ENCODE results near the gene KRIT1.
"Not testable (repeated sequence)": the region's sequence is repeated elsewhere in the genome, so short reads cannot be mapped to it uniquely, and the experiment has no call there.

KRIT1 gene

DNA sequence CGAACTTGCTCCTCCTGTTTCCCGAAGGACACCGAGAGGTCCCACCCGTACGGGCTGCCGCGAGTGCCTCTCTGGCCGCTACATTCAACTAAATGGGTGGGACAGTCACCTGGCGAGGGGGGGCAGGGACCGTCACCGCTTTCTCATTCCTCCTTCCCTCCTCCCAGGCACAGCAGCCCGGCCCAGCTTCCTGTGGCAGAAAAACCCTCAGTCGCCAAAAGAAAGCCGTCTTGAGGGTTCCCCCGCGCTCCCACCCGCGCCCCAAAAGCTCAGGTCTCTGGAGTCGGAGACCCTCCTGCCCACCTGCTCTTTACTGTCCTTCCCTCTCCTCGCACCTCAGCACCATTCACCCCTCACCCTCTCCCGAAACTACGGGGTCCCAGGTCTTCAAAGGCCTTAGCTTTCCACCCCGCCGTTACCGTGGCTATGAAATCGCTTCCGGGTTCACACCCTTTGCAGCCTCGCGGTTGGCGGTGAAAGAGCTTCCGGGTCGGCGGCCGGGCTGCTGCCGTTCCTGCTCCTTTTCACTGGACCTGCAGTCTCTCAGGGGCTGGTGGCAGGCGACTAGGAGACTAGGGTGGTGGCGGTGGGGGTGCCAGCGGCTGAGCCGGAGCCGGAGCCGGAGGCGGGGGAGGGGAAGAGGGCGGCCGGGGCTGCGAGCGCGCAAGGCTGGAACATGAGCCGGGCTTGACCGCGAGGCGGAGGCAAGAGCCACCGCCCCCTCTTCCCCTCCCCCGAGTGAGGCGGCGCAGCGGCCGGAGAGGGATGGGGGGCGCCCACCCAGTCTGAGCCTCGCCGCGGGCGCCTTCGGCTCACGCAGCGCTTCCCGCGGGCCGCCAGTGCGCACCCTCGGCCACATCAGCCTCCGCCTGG is at the start of gene KRIT1, which contains the start of gene ANKIB1:
Gene KRIT1, minus strand, starts transcription at position 428 of the 873 bp plus-strand sequence. CDS start 3,779 bp downstream, outside the sequence.
Gene ANKIB1, plus strand, starts transcription at position 488 of the 873 bp plus-strand sequence. CDS start 49,005 bp downstream, outside the sequence.
- ATAC-seq, result peak; percentile 86 to 88

DNA sequence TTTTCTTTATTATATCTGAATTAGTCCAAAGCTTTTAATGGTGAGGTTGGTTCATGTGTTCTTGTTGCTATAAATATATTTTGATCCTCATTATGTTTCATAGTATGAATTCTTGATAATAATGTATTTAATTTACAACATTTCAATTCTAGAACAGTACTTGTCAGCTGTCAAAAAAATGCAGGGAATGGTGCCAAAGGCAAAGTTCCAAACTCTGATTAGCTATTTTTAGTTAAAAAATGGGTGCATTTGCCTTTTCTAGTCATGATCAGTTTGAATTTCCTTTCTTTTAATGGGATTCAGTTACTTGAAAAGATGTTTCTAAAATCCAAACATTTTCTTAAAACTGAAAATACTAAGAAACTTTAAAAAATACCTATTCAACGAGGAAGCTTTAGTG is 49.7 kb upstream of the KRIT1 start:
- ATAC-seq, result no peak

DNA sequence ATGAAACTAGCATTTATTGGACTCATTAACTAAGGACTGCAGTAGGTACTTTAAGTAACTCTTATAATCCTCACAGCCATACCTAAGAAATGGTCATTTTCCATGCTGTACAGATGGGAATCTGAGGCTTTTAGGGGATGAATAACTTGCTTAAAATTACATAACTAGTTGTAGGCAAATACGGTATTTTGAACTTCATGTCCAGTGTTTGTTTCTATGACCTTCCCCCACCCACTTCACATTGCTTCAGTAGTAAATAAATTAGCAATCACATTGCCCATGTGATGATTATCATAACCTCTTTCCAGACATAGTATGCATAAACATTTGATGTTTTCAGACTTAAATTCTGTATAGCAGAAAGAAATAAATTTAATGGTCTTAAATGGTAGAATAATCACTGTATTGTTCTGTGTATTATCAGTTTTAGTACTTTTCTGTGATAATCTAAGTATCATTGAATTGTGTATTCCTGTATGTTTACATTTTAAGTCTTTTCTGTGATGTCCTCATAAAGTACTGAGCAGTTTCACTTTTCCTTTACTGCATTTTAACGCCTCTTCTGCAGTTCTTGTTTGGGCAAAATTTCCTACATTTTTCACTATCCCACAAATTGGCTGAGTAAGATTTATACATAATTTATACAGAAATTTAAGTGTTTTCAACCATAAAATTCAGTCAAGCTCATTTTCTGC is 48.3 kb upstream of the KRIT1 start:
- ATAC-seq, result no peak

DNA sequence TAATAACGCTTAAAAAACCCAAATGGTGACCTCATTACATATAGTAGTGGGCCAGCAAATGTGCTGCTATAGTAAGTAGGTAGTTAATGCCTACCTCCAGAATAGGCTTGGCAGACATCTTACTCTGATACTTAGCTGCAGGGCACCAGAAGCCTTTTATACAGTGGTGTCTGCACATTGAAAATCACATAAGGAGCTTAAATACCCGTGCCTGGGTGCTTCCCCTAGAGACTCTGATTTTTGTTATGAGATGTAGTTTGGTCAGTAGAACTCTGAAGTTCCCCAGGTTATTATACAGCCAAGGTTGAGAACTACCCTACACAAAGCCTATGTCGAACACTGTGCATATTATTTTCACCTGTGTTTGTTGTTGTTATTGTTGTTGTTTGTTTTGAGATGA is 47.3 kb upstream of the KRIT1 start:
- ATAC-seq, result no peak

DNA sequence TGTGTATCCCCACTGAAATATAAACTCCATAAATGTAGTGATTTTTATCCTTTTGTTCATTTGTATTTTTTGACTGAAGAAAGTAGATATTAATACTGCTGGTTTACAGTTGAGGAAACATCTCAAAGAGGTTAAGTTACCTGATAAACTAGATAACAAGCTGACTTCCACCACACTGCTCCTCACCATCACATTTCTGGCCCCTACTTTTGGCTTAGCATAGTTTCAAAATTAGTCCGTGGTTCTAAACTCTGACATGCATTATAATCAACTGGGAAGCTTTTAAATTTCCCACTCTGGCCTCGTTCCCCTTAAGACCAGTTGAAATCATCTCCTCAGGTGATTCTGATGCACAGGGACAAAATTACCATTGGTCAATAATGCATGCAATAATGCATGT is 43.6 kb upstream of the KRIT1 start:
- no peak for ATAC-seq

DNA sequence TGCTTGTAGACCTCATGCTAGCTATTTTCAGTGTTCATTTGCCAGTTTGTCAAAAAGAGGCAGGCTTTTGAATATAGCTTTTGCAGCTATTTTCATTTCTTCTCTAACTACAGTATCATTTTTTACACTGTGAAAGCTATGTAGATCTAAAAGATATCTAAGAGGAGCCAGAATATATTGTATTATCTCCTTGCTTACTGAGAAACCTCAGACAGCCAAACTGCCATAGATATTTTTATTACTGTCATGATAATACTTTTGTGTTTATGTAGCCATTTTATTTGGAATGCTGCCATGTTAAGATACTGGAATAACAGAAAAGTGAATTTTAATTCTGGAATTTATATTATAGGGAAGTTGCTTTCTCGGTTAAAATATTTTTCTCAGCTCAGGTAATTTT is 37.2 kb upstream of the KRIT1 start:
- no peak for ATAC-seq

DNA sequence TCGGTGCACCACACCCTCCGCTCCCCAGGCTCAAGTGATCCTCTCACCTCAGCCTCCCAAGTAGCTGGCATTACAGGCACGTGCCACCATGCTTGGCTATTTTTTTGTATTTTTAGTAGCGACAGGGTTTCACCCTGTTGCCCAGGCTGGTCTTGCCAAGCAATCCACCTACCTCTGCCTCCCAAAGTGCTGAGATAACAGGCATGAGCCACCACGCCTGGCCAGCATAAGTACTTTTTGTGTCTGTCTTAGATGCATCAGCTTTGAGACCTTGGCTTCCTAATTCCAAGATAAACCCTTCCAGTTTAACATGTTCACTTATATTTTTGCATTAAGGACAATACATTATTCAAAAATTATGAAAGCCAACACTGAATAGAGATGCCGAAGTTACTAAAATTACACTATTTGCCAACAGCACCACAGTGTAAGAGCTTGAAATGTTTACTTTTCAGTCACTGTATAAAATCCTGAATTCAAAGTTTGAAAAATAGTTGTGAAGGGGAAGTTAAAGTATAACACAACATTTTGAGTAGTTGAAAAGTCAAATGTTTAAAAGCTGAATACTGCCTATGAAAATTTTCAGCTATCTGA is 36.6 kb upstream of the KRIT1 start:
- ATAC-seq, result no peak

DNA sequence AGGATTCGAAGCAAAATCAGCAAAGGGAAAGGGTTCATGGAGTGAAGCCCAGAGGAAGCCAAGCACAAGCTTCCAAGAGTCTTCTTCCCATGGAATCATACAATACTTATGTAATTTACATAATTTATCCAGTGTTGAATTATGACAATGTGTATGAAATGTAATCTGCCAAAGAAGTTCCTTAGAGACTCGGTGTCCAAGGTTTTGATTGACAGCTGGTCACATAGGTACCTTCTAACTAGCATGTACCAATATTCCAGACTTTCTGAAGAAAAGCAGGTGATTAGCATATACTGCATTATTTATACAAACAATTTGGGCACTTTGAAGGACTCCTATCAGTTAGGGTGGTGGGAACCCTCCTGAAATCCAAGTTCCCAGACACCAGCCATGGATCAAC is 35.3 kb upstream of the KRIT1 start:
- ATAC-seq, result no peak

DNA sequence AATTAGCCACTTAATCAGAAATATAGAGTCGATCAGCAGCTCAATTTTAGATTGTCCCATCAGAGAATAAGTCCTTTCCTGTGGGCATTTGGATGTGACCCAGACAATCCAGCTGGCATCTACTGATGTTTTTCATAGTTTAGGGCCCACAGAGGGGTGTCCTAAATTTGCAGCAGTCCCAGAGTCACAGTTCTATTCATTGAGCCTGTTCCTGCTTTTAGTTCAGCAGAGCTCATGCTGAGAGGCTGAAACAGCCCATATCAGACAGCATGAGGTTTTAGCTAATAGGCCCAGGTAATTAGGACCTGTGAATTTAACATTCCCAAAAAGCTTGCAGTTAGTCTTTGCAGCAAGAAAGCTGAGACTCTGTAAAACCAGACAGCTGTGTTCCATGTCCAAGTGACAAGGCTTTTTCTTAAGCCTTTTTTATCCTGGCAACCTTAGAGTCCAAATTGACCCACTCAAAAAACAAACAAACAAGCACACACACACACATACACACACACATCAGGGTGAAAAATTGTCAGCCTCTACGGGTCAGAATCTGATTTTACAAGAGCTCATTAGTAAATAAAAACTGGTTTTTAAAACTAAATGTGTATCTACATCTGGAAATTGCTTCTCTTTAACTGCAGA is 33.8 kb upstream of the KRIT1 start:
- ATAC-seq, result no peak

DNA sequence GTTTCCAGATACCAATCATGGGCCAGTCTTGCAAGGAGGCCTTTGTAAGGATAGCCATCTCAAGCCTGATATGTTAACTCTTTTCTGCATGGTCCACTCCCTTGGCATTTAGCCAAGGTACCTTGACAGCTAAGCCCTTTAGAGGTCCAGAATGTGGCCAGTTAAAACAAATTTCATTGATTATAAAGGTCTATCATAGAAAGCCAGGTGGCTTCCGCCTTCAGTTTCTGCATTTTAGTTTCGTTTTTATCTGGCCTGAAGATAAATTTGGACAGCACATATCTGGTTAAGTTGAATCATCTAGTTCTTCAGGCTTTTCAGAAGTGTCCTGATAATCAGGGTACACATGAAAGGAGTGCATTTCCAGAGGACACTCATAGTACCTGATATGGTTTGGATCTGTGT is 30.7 kb upstream of the KRIT1 start:
- peak in 1 of 2 donors; percentile 53 for ATAC-seq

DNA sequence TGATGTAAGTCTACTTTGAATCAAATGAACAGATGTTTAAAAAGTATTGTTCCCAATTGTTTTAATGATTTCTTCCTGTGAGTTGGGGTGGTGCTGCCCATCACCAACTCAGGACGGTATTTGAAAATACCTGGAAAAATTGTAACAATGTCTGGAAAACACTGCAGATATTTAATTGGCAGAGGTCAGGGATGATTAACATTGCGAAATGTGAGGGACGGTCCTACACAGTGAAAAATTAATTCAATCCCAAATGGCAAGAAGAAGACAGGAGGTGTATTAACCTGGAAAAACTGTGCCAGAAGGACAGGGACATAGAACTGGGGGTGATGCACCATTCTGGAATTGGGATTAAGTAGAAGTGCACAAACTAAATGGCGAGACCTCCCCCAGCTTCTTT is 29.6 kb upstream of the KRIT1 start:
- ATAC-seq, result no peak

DNA sequence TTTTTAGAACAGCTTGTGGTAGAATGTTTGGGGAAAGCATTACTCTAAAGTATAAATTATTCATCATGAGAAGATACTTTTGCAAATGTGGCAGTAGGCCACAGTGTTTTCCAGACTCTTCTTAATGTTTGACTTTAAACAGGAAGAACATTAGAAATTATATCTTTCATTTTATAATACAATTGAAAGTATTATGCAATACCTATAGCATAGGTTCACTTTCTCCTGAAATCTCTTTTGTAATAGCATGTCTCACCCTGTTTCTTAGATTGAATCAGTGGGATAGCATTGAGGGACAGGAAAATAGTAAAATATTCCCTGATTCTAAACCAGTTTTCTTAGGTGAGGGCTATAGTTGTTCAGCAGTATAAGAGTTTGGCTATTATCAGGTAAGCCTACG is 23.2 kb upstream of the KRIT1 start:
- ATAC-seq, result no peak

DNA sequence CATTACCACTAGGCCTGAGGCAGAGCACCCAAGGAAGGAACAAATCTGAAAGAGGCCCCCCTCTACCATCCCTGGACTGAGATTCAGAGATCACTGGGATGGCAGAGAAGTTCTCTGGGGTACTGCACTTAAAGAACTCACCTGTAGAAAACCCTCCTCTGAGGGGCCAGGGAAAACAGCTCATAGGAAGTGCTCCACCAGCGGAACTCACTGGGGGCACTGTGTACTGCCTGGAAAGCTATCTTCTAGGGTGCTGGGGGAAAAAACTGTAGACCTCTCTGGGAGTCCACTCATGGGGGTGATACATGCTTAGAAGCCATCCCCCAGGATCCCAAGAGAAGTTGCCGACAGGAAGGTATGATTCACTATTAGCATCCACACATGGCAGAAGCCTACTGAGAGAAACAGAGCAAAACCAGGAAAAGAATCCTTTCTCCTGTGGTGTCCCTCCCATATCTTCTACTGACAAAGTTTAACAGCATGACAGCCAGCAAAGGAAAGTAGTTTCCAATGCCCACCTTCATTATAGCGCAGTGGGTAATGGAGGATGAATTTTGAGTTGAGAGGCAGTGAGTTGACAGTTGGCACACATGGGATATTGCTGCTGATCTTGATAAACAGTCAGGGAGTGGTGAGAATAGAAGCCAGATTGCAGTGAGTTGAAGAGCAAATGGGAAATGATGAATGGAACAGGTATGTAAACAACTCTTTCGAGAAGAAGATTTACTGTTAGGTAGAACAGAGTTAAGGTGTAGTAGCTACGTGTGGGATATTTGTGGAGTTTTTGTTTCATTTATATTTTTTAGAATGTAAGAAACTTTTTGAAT is 20.9 kb upstream of the KRIT1 start:
- ATAC-seq, result no peak

DNA sequence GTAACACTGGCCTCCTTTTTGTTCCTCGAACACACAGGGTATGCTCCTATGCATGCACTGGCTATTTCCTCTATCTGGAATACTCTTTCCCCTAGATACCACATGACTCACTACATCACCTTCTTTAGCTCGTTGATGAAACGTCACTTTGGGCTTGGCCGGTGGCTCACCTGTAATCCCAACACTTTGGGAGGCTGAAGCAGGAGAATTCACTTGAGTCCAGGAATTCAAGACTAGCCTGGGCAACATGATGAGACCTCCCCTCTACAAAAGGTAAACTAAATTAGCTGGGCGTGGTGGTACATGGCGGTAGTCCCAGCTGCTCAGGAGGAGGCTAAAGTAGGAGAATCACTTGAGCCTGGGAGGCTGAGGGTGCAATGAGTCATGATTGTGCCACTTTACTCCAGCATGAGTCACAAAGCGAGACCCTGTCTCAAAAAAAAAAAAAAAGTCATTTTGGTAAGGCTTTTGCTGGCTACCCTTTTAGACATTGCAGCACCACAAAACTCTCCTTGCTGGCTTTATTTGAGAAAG is 14.6 kb upstream of the KRIT1 start:
- no peak for ATAC-seq

DNA sequence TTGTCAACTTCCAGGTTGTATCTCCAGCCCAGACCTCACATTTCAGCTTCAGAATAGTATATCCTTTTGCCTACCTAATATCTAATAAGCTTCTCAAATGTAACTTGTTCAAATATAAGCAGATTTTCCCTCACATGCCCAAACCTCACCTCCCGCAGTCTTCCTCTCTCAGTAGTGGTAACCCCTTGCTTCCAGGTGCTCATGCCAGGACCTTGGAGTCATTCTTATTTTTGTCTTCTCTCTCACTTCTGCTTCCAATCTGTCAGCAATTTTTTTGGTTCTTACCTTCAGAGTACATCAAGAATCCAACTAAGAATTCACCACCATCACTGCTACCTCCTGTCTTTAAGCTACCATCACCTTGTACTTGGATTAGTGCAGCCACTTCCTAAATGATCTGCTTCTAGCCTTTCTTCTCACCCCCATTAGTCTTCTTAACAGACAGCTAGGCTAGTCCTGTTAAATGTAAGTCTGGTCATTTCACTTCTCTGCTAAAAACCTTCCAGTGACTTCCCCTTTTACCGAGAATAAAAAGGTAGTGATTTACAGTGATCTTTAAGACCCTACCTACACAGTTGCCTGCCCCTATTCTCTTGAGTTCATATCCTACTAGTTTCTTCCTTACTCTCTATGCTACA is 14.0 kb upstream of the KRIT1 start:
- no peak for ATAC-seq

DNA sequence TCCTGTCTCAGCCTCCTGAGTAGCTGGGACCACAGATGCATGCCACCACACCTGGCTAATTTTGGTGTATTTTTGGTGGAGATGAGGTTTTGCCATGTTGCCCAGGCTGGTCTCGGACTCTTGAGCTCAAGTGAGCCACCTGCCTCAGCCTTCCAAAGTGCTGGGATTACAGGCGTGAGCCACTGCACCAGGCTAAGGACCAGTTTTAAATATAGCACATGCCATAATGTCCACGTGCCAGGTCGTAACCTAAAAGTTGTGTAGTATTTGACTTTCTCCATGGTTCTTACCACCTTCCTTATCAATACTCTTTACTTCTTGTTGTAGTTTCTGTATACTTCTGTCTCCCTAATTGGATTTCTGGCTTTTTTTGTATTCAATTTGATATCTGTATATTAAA is 13.3 kb upstream of the KRIT1 start:
- ATAC-seq, result no peak

DNA sequence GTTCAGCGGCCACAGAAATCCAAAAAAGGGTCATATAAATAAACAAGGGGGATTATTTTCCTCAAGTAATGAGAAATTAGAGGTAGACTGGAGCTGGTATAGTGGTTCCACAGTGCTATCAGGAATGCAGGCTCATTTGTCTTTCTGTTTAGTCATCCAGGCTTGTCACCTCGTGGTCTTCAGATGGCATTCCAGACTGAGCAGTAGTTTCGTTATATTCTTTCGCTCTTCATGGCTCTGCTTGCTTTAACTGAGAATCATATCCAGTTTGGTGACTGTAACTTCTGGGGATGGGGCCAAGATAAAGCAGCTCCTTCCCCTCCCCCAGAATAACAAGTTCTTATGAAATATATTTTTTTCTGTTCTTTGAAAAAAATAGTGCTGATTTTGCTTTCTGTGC is 9.6 kb upstream of the KRIT1 start:
- ATAC-seq, result no peak

DNA sequence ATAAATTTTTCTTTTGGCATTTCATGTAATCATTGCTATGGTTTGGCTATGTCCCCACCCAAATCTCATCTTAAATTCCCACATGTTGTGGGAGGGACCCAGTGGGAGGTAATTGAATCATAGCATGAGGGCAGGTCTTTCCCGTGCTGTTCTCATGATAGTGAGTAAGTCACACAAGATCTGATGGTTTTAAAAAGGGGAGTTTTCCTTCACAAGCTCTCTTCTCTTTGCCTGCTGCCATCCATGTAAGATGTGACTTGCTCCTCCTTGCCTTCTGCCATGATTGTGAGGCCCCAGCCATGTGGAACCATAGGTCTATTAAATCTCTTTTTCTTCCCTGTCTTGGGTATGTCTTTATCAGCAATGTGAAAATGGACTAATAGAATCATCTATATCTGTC is 9.1 kb upstream of the KRIT1 start:
- ATAC-seq, result not testable (repeated sequence)

DNA sequence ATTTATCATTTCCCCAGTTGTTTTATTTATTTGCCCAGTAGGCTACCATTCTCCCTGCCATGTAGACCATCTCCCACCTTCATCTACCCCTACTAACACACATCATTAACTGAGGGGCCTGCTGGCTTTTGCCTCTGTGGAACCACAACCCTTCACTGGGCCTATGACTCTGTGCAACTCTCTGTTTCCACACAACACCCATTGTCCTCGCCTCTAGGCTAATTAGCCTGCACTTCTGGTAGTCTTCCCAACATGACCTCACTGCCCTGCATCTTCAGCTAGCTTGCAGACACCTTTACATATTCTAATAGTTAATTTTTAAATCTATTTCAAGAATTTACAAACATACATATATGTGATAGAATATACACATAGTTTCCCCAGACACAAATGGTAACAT is 7.5 kb upstream of the KRIT1 start:
- no peak for ATAC-seq

DNA sequence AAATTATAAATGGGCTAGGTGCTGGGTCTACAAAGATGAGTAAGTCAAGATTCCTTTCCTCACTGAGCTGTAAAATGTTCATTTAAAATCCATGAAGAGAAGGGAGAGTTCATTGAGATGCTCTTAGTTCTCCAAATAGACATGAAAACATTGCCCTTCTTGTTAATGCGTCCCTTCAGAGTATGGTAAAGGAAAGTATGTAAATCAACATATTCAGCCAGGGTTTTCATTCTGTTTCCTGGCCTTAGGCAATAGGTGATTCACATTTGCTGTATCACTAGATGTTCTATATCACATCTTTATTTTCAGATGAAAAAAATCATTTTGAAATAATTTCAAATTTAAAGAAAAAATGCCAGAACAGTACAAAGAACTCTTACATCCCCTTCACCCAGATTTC is 5.5 kb upstream of the KRIT1 start:
- ATAC-seq, result no peak

DNA sequence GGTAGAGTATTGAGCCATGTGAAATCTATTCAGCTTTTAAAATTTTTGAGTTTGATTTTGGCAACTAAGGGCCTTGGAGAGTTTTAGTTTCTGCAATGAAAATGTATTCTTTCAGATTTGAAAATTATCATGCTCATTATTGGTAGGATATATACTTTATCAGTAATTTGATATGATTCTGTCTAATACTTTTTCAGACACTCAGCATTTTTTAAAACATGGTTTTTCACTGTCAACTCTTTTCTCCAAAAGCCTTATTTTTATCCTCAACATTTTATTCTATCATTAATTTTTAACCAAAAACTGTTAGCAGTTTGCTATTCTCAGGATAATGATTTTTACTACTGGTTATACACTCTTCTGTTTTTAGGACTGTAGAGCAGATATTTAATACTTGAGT is 4.9 kb upstream of the KRIT1 start:
- no peak for ATAC-seq
